ENCODE results near the gene FUT7.

Gene FUT7

GRCh38 chr9:137045294-137046087, 13.6 kb upstream of the FUT7 start:
- Mint-ChIP-seq H3K36me3 (no peaks in the 10 kb centered on the region), H3K9me3 (ENCODE audit: low read depth) (no peaks in the 10 kb centered on the region), H3K27me3 (peaks cover 5% of the 10 kb centered on the region), H3K4me3 (peak overlapping the region; percentile 70), H3K4me1 (ENCODE audit: low read depth) (peaks cover 11% of the 10 kb centered on the region), H3K27ac (no peak overlapping the region)

- peaks cover 2% of the 10 kb centered on the region for H3K27me3 Mint-ChIP-seq
- H3K27ac Mint-ChIP-seq: no peak overlapping the region
These were observed 12.8 kb upstream of the FUT7 start for GRCh38 chr9:137044502-137045177.

GRCh38 chr9:137044037-137044436, 12.1 kb upstream of the FUT7 start:
- Mint-ChIP-seq H3K36me3 (no peaks in the 10 kb centered on the region), H3K27me3 (peaks cover 2% of the 10 kb centered on the region), H3K4me1 (ENCODE audit: low read depth) (peaks cover 11% of the 10 kb centered on the region), H3K27ac (no peak overlapping the region), H3K4me3 (no peak overlapping the region), H3K9me3 (ENCODE audit: low read depth) (no peaks in the 10 kb centered on the region)

More at GRCh38 chr9:137044502-137045177, 12.8 kb upstream of the FUT7 start:
- H3K9me3 Mint-ChIP-seq (ENCODE audit: low read depth): no peaks in the 10 kb centered on the region
- H3K36me3 Mint-ChIP-seq: no peaks in the 10 kb centered on the region
- peak overlapping the region; percentile 70 for H3K4me3 Mint-ChIP-seq
- H3K4me1 Mint-ChIP-seq (ENCODE audit: low read depth): peaks cover 11% of the 10 kb centered on the region

DNA sequence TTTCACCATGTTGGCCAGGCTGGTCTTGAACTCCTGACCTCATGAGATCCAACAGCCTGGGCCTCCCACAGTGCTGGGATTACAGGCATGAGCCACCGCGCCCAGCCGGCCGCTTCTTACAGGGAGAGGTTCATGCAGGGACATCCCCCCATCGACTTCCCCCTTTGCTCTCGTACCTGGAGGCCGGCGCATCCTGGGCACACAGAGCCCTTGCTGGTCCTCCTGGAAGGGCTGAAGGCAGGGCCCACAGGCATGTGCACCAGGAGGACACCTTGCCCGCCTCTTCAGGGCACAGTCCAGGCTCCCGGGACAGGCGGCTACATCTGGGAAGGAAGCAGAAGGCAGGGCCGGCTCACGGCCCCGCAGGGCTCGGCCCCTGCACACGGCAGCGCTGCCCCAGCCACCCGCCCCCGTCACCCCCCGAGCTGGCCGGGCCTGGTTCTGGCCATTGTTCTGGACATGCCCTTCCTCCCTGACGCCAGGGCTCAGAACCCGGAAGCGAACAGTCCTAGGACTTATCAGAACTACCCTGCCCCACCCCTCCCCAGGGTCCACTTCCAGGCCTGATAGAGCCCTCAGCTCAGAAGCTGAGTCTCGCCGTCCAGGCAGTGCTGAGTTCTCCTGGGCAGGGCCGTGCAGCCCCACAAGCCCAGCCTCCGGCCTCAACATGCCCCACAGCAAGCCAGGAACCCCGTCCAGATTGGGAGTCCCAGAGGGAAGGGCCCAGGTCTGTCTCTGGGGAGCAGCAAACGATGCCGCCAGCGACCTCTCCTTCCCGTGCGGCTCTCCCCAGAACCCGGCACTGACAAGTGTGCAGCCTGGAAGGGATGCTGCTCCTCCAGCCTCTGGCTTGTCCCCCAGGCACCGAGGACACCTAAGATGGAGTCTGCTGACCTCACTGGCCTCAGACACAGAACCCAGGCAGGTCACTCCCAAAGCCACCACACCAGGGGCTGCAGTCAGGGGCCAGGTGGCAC, 11.2 kb upstream of the FUT7 start:
- peaks cover 11% of the 10 kb centered on the region for H3K4me1 Mint-ChIP-seq (ENCODE audit: low read depth)
- no peak overlapping the region for H3K27ac Mint-ChIP-seq
- no peaks in the 10 kb centered on the region for H3K36me3 Mint-ChIP-seq
- no peaks in the 10 kb centered on the region for H3K9me3 Mint-ChIP-seq (ENCODE audit: low read depth)
- peaks cover 2% of the 10 kb centered on the region for H3K27me3 Mint-ChIP-seq
- H3K4me3 Mint-ChIP-seq: no peak overlapping the region

GRCh38 chr9:137041124-137041523, 9.2 kb upstream of the FUT7 start:
- Mint-ChIP-seq H3K9me3 (ENCODE audit: low read depth) (no peaks in the 10 kb centered on the region), H3K36me3 (no peaks in the 10 kb centered on the region), H3K27ac (no peak overlapping the region)

DNA sequence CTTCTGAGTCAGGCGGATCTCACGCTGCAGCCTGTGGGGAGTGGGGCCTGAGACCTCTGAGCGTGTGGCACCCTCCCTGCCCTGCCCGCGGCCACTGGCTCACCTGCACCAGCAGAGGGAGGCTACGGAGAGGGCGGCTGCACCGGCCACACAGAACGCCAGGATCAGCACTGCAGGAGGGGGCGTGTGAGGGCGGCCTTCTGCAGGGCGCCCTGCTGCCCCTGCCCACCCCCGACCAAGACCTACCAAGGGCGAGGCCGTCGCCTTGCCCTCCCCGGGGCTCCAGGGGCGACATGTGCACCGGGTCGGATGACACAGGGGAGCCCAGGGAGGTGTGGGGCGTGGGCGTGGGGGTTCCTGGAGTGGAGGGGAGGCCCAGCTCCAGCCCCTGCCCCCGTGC, 8.7 kb upstream of the FUT7 start:
- Mint-ChIP-seq H3K27ac (no peak overlapping the region), H3K4me1 (ENCODE audit: low read depth) (peaks cover 8% of the 10 kb centered on the region), H3K27me3 (peaks cover 2% of the 10 kb centered on the region), H3K36me3 (no peaks in the 10 kb centered on the region), H3K9me3 (ENCODE audit: low read depth) (no peaks in the 10 kb centered on the region), H3K4me3 (no peak overlapping the region)

More at GRCh38 chr9:137041124-137041523, 9.2 kb upstream of the FUT7 start:
- no peak overlapping the region for H3K4me3 Mint-ChIP-seq
- peaks cover 8% of the 10 kb centered on the region for H3K4me1 Mint-ChIP-seq (ENCODE audit: low read depth)
- peaks cover 2% of the 10 kb centered on the region for H3K27me3 Mint-ChIP-seq

DNA sequence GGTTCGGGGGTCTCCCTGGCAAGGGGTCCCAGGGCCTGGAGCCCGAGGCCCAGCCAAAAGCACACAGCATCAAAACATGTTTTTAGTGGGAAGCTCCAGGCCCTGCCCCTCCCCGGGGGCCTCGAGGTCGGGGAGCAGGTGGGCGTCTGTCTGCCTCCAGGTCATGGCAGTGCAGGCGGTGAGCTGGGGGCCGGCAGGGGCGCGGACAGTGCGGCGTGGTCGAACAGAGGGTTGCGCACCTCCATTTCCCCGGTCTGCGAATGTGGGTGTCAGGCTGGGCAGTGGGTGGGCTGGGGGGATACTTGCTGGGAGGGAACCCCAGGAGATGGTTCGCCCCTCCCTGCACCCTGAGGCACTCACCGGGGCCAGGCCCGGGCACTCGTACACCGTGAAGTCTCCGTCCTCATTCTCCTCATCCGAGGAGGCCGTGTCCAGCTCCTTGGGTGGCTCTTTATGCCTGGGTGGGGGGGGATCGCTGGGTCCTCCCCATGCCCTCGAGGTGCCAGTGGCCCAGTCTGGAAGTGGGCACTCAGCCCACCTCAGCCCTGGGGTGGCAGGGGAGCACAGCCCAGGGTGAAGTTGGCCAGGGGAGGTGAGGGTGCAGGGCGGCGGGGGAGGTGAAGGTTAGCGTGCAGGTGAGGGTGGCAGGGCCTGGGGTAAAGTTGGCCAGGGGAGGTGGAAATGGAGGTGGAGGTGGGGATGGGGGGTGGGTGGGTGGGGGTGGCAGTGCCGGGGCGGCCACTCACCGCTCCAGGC, 7.9 kb upstream of the FUT7 start:
- H3K36me3 Mint-ChIP-seq: no peaks in the 10 kb centered on the region
- H3K4me1 Mint-ChIP-seq (ENCODE audit: low read depth): peaks cover 6% of the 10 kb centered on the region
- H3K27ac Mint-ChIP-seq: no peak overlapping the region
- H3K4me3 Mint-ChIP-seq: no peak overlapping the region
- H3K9me3 Mint-ChIP-seq (ENCODE audit: low read depth): no peaks in the 10 kb centered on the region
- peaks cover under 1% of the 10 kb centered on the region for H3K27me3 Mint-ChIP-seq

GRCh38 chr9:137038916-137039315, 7.0 kb upstream of the FUT7 start:
- H3K36me3 Mint-ChIP-seq: no peaks in the 10 kb centered on the region
- no peaks in the 10 kb centered on the region for H3K27me3 Mint-ChIP-seq

DNA sequence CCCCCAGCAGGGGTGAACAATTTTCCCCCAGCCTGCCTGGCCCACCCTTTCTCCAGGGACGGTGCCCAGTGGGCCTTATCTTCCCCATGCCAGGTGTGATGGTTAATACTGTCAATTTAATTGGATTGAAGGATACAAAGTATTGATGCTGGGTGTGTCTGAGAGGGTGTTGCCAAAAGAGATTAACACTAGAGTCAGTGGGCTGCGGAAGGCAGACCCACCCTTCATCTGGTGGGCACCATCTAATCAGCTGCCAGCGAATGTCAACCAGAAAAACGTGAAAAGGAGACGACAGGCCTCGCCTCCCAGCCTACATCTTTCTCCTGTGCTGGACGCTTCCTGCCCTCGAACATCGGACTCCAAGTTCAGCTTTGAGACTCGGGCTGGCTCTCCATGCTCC, 5.6 kb upstream of the FUT7 start:
- peaks cover 15% of the 10 kb centered on the region for H3K4me1 Mint-ChIP-seq (ENCODE audit: low read depth)
- H3K36me3 Mint-ChIP-seq: no peaks in the 10 kb centered on the region
- no peaks in the 10 kb centered on the region for H3K9me3 Mint-ChIP-seq (ENCODE audit: low read depth)
- no peak overlapping the region for H3K27ac Mint-ChIP-seq
- no peaks in the 10 kb centered on the region for H3K27me3 Mint-ChIP-seq
- H3K4me3 Mint-ChIP-seq: no peak overlapping the region

More at GRCh38 chr9:137038916-137039315, 7.0 kb upstream of the FUT7 start:
- no peaks in the 10 kb centered on the region for H3K9me3 Mint-ChIP-seq (ENCODE audit: low read depth)
- H3K4me3 Mint-ChIP-seq: no peak overlapping the region
- peaks cover 6% of the 10 kb centered on the region for H3K4me1 Mint-ChIP-seq (ENCODE audit: low read depth)
- H3K27ac Mint-ChIP-seq: no peak overlapping the region

GRCh38 chr9:137037035-137037434, 5.1 kb upstream of the FUT7 start:
- H3K9me3 Mint-ChIP-seq (ENCODE audit: low read depth): no peaks in the 10 kb centered on the region
- no peaks in the 10 kb centered on the region for H3K27me3 Mint-ChIP-seq
- peaks cover 19% of the 10 kb centered on the region for H3K4me1 Mint-ChIP-seq (ENCODE audit: low read depth)
- H3K4me3 Mint-ChIP-seq: no peak overlapping the region
- H3K27ac Mint-ChIP-seq: no peak overlapping the region
- H3K36me3 Mint-ChIP-seq: no peaks in the 10 kb centered on the region

GRCh38 chr9:137035937-137036336, 4.0 kb upstream of the FUT7 start:
- Mint-ChIP-seq H3K27me3 (no peaks in the 10 kb centered on the region), H3K4me3 (no peak overlapping the region), H3K4me1 (ENCODE audit: low read depth) (peaks cover 22% of the 10 kb centered on the region), H3K36me3 (no peaks in the 10 kb centered on the region), H3K27ac (no peak overlapping the region), H3K9me3 (ENCODE audit: low read depth) (no peaks in the 10 kb centered on the region)

- H3K36me3 Mint-ChIP-seq: no peaks in the 10 kb centered on the region
These were observed 3.6 kb upstream of the FUT7 start for GRCh38 chr9:137035507-137035834.

GRCh38 chr9:137034709-137035506, 3.0 kb upstream of the FUT7 start:
- peak overlapping the region; percentile 46 for H3K27ac Mint-ChIP-seq
- peak overlapping the region; percentile 48 for H3K4me3 Mint-ChIP-seq
- no peaks in the 10 kb centered on the region for H3K36me3 Mint-ChIP-seq
- no peaks in the 10 kb centered on the region for H3K9me3 Mint-ChIP-seq (ENCODE audit: low read depth)
- peaks cover 31% of the 10 kb centered on the region for H3K4me1 Mint-ChIP-seq (ENCODE audit: low read depth)
- H3K27me3 Mint-ChIP-seq: no peaks in the 10 kb centered on the region

More at GRCh38 chr9:137035507-137035834, 3.6 kb upstream of the FUT7 start:
- H3K4me1 Mint-ChIP-seq (ENCODE audit: low read depth): peaks cover 27% of the 10 kb centered on the region
- no peaks in the 10 kb centered on the region for H3K9me3 Mint-ChIP-seq (ENCODE audit: low read depth)
- no peak overlapping the region for H3K4me3 Mint-ChIP-seq
- H3K27me3 Mint-ChIP-seq: no peaks in the 10 kb centered on the region
- H3K27ac Mint-ChIP-seq: no peak overlapping the region
